HG03342 (cell line): ENCODE measurements around the gene MAEA.
"Not testable (repeated sequence)": the region's sequence is repeated elsewhere in the genome, so short reads cannot be mapped to it uniquely, and the experiment has no call there.

Source experiments
- ATAC-seq: cut with Tn5 transposase; IDR thresholded peaks from one replicate; pipeline ENCODE4 v1.9.1; 2021; ENCODE audit warnings: mild to moderate bottlenecking, moderate library complexity; ENCODE audit not compliant: unreplicated experiment

The MAEA gene

DNA sequence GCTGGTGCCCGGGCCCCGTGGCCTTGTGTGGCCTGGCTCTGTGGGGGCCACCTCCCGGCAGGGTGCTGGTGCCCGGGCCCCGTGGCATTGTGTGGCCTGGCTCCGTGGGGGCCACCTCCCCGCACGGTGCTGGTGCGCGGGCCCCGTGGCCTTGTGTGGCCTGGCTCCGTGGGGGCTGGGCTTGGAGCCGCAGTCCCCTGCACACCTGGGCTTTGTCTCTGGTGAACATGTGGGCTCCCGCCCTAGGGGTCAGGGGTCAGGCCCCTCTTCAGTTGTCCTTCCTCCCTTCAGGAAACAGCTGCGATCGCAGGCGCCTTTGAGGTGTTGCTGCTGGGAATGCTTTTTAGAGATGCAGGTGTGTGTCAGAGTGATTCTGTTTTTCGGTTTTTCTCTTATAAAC, 74.5 kb downstream of the MAEA start:
- ATAC-seq = no peak

DNA sequence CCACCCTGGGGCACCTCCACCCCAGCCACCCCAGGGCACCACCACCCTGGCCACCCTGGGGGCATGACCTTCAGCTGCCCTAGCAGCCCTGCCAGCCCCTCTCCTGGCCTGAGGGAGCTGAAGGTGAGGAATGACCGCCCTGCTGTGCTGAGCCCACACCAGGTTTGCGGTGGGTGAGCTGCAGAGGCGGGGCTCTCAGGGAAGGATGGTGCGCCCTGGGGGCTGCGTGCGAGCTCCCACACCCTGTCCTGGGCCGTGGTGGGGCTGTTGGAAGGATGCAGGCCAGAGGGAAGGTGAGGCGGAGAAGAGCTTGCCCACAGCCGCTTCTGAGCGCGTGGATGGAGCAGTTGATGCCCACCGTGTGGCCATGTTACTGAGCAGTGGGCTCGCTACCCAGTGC, 75.1 kb downstream of the MAEA start:
- no peak for ATAC-seq

GRCh38 chr4:1365271-1366178, 75.8 kb downstream of the MAEA start:
- no peak for ATAC-seq

GRCh38 chr4:1366371-1367229, 76.9 kb downstream of the MAEA start:
- ATAC-seq = no peak

DNA sequence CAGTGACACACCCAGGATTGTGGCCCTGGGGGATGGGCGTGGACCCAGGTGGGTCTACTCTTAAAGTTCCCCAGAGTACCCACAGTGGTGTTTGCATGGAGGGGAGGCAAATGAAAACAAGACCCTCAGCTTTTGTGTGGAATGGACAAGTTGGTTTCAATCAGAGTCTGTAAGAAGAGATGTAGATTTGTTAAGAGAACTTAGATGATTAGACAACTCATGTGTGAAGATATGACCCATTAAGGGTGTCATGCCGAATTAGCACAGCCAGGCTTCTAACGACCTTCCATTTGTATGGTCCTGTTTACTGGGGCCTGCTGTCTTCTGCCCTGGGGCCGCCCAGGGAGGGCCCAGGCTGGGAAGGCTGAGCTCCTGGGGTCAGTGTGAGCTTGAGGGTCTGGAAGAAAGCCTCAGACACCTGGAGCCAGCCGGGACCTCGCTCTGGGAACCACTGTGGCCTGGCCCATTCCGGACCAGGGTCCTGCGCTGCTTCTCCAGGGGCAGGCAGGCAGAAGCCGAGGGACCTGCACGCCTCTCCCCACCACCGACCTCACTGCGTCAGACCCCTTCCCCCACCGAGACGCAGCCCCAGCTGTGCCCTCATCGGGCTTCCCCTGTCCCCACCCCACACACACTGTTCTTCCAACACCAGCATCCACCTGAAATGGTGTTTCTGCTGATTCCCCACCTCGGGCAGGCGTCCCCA, 77.7 kb downstream of the MAEA start:
- ATAC-seq = no peak

- ATAC-seq = no peak
Observed at GRCh38 chr4:1367936-1368289, 78.2 kb downstream of the MAEA start.

- ATAC-seq = no peak
Observed at GRCh38 chr4:1368421-1369090, 78.9 kb downstream of the MAEA start.

DNA sequence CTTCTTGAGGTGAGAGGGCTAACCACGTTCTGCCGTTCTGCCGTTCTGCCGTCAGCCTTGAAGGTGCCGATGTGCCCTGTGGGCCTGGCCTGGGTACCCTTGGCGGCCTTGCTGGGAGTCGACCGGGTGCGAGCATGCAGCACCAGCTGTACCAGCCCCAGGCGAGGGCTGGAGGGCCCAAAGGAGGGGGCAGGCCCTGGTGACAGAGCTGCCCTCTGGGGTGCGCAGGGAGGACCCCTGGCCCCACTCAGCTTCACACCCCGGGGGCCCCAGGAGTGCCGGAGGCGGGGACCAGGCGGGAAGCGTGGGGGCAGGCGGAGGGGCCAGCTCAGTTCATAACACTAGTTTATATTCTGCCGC, 79.4 kb downstream of the MAEA start:
- no peak for ATAC-seq

GRCh38 chr4:1369479-1370079, 79.9 kb downstream of the MAEA start:
- no peak for ATAC-seq

DNA sequence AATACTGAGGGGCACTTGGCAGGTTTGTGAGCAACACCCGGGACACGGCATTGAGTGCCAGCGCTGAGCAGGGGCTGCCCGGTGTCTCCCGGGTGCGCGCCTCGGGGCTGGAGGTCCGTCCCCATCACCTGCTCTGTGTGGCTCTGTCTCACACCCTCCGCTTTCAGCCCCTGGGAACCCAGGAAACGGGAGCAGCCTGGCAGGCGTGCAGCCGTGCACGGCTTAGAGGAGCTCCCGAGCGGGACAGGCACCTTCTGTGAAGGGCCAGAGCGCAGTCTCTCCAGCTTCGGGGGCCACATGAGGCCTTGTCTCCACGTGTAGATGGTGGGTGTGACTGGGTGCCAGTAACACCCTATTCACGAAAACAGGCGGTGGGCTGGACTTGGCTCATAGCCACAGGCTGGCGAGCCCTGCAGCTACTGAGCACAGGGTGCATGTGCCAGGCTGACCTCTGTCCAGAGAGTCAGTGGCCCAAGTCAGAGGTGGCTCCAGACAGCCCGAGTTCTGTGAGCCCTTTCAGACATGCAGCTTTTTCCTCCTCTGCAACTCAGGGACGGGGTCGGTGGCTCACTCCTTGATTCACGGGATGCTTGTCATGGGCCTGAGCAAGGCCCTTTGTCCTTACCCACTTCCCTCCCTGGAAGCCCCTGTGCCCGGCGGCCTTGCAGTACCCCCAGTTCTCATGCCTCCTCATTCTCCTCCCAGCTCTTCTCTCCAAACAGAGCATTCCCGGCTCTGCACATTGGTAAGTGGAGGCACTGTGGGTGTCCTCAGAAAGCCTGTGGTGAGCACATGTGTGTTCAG, 80.8 kb downstream of the MAEA start:
- no peak for ATAC-seq

DNA sequence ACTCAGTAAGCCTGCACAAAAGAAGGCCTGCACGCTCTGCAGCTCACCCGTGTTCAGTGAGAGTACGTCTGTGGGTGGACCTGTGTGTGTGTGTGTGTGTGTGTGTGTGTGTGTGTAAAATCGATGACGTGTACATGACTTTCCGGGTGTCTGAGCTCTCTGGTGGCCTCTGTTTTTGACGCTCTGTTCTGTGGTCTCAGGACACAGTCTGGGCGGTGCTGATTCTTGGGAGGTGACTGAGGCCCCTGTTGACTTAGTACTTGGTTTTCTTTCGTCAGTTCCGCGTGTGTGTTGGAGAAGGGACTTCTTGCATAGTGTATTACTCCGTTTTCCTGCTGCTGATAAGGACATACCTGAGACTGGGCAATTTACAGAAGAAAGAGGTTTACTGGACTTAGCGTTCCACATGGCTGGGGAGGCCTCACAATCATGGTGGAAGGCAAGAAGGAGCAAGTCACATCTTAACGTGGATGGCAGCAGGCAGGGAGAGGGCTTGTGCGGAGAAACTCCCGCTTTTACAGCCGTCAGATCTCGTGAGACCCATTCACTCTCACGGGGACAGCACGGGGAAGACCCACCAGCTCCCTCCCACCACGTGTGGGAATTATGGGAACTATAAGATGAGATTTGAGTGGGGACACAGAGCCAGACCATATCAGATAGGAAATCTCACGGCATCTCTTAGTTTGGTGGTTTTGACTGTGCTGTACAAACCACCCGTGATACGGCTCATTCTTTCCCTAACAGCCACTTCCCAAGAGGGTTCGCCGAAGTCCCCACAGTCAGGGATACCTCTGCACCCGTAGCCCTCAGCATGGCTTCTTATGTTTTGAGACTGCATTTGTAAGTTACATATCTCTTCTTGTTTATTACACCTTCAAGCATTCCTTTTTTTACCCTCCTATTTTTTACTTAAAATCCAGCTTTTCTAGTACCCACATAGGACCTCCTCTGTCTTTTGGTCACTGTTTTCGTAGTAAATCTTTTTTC, 81.8 kb downstream of the MAEA start:
- no peak for ATAC-seq

DNA sequence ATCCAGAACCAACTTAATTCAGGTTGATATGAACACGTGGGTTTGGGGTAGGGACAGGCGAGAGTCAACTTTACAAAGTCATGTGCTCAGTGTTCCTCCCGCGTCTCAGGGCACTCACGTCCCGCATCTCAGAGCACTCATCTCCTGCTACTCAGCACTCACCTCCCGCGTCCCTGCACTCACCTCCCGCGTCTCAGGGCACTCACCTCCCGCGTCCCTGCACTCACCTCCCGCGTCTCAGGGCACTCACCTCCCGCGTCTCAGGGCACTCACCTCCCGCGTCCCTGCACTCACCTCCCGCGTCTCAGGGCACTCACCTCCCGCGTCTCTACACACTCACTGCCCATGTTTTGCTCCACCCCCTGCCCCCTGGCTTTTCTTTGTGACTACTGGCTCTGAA, 82.9 kb downstream of the MAEA start:
- not testable (repeated sequence) for ATAC-seq

DNA sequence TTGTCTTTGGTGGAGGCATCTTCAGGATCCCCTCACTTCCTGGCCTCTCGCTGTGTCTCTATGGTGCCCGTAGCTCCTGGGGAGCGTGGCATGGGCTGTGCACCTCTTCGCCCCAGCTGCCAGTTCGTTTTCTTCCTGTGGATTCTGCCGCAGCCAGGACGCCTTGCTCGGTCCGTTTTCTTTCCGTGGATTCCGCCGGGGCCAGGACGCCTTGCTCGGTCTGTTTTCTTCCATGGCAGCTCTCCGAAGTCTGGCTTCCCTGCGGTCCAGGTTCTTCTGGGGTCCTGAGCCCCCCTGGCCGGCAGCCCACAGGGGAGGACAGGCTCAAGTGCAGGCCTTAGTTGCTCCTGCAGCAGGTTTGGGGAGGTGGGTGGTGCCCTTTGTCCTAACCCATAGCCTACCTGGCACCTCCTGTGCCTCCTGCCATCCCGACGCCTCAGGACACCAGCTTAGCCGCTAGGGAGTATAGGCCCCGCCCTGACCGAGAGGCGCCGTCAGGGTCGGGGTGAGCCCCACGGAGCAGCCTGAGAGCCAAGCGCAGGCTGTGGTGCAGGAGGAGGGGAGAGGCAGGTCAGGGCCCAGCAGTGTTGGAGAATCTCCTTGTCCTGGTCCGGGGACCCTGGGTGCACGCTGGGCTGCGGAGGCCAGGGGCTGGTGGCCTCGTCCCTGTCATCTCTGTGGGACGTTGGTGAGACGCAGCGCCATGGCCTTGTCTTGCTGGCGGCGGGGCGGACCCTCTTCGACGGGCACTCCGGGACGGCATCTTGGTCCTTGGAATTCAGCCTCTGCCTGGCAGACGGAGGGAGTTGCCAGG, 84.4 kb downstream of the MAEA start:
- no peak for ATAC-seq

GRCh38 chr4:1374706-1375045, 85.0 kb downstream of the MAEA start:
- ATAC-seq = no peak

DNA sequence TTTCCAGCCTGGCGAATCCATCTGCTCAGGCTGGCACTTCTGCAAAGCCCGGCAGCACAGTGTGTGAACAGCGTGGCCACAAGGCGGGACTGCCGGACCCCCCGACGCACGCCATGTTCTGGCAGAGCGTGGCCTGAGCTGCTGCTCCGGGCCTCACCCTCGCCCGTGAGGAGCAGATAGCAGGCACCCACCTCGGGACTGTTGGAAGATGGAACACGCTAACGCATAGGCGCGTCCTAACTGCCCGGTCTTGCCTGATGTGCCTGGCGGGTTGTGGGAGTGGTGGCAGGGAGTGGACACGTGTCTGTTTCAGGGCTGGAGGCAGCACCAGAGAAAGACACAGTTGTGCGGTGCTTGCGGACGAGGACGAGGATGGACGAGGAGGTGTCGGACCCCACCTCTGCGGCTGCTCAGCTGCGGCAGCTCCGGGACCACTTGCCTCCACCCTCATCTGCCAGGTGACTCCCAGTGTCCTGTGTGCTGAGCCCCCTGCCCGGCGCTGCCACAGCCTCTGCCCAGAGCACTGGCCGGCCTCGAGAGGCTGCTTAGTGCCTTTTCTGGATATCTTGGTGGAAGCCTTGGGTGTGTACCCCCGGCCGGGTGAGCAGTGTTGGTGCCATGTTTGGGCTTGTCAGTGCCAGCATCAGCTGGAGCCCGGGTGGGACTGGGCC, 85.5 kb downstream of the MAEA start:
- no peak for ATAC-seq

DNA sequence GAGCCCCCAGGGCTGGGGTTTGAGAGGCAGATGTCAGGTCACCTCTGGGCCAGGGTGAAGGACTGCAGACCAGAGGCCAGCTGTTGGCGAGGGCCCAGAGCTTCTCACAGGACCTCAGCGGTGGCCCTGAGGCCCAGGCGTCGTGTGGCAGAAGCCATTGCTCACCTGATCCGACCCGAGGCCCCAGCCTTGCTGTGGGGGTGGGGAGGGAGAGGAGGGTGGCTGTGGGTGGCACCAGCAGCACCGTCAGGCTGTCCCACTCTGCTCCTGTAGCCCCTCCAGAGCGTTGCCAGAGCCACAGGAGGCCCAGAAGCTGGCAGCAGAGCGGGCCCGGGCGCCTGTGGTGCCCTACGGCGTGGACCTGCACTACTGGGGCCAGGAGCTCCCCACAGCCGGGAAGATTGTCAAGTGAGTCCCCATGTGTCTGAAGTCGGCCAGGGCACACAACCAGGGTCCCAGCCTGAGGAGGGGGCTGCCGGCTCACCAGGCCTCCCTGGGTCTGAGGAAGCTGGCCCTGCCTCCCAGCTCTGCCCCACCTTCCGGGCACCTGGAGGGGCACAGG, 86.2 kb downstream of the MAEA start:
- no peak for ATAC-seq

GRCh38 chr4:1376391-1376840, 86.7 kb downstream of the MAEA start:
- no peak for ATAC-seq
